ENCODE results near the gene PPP6R3.
A peak's percentile ranks its signal among the peaks of the same experiment; 100 is the strongest.
"Not testable (repeated sequence)": the region's sequence is repeated elsewhere in the genome, so short reads cannot be mapped to it uniquely, and the experiment has no call there.

PPP6R3 gene

DNA sequence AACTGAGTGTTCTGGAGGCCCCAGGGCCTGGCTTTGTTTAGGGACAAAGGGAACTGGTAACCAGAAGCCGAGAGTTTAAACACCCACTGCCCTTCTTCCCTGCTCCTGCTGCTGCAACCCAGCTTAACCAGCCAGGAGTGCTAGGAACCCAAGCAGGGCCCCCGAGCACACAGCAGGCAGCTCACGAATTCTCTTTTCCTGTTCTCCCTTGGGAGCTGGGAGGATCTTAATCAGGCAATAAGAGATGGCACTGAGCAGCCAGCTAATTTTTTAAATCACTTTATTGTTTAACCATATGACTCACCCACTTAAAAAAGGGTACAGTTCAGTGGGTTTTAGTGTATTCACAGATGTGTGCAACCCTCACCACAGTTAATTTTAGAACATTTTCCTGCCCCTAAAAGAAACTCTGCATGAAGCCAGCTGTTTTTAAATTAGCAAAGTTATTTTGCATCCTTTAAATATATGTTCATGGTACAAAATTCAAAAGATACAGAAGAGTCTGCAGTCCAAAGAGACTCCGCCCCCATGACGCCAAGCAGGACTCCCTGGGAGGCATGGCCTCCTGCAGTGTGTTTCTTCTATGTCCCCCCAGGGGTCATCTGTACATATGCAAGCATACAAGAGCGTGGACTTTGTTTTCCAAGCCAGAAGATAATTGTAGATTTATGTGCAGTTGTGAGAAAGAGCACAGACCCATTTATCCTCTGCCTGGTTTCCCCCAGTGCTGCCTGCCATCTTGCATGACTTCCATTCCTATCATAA is 18.9 kb upstream of the PPP6R3 start:
- Mint-ChIP-seq H3K9me3 (no peaks in the 10 kb centered on the region), H3K4me3 (no peak overlapping the region), H3K27ac (peak overlapping the region; percentile 17), H3K36me3 (peaks cover 17% of the 10 kb centered on the region), H3K27me3 (no peaks in the 10 kb centered on the region), H3K4me1 (peaks cover 21% of the 10 kb centered on the region)
- ATAC-seq, result no peak

DNA sequence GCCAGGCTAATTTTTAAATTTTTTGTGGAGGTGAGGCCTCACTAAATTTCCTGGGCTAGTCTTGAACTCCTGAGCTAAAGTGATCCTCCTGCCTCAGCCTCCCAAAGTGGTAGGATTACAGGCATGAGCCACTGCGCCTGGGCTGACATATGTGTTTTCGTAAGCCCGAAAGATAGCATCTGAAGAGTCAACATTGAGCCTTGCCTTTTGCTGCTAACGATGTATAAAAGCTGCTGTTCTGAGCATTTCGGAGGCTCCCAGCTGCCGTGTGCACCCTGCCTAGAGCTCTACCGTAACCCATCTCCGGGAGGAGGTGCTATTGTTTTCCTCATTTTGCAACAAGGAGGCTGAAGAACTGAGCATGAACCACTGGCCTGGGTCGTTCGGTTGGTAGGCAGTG is 18.1 kb upstream of the PPP6R3 start:
- Mint-ChIP-seq H3K4me1 (peaks cover 25% of the 10 kb centered on the region), H3K4me3 (no peak overlapping the region), H3K36me3 (peaks cover 19% of the 10 kb centered on the region), H3K27ac (peak overlapping the region; percentile 17), H3K27me3 (no peaks in the 10 kb centered on the region), H3K9me3 (no peaks in the 10 kb centered on the region)
- no peak for ATAC-seq

DNA sequence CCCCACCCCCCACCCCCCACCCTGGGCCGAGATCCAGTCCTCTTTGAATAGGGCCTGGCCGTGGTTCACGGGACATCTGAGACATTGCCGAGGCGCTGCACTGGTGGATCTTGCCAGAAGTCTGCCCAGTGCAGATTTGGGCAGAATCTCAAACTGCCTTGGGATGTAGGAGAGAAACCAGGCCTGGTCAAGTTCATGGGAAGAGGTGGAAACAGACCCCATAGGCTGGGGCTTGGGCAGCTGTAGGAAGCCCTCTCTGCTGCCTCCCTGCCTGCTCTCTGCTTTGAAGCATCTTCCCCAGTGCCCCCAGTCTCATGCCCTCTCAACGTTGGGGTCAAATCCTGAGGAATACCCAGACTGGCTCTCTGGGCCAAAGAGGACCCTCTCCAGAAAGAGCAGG is 16.0 kb upstream of the PPP6R3 start:
- H3K27me3 Mint-ChIP-seq, result no peaks in the 10 kb centered on the region
- H3K4me1 Mint-ChIP-seq, result peaks cover 29% of the 10 kb centered on the region
- peaks cover 19% of the 10 kb centered on the region for H3K36me3 Mint-ChIP-seq
- no peaks in the 10 kb centered on the region for H3K9me3 Mint-ChIP-seq
- no peak overlapping the region for H3K27ac Mint-ChIP-seq
- H3K4me3 Mint-ChIP-seq, result no peak overlapping the region
- no peak for ATAC-seq

DNA sequence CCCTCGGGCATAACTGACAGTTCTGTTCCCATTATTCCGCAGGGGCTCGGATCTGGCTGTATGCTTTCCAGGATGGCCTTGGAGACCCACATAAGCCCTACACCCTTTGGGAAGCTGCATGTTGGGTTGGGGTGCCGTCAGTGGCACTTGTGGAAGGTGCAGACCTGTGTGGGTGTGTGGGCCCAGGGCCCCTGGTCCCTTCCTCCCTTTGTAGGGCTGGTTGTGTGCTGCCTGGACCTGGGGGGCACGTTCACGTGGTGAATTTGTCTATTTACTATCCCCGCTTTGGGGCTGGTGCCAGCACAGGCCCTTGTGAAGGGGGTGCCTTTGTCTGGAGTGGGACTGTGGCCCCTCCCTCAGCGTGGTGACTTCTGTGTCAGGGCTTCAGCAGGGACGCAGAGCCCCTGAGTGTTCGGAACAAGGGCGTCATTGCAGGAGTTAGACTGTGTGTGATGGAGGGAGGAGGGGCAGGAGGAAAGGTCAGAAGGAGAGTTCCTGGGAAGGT is 15.0 kb upstream of the PPP6R3 start:
- no peak overlapping the region for H3K4me3 Mint-ChIP-seq
- H3K27ac Mint-ChIP-seq, result no peak overlapping the region
- ATAC-seq, result no peak
- H3K4me1 Mint-ChIP-seq, result peaks cover 26% of the 10 kb centered on the region
- peaks cover 16% of the 10 kb centered on the region for H3K36me3 Mint-ChIP-seq
- H3K9me3 Mint-ChIP-seq, result no peaks in the 10 kb centered on the region
- no peaks in the 10 kb centered on the region for H3K27me3 Mint-ChIP-seq

DNA sequence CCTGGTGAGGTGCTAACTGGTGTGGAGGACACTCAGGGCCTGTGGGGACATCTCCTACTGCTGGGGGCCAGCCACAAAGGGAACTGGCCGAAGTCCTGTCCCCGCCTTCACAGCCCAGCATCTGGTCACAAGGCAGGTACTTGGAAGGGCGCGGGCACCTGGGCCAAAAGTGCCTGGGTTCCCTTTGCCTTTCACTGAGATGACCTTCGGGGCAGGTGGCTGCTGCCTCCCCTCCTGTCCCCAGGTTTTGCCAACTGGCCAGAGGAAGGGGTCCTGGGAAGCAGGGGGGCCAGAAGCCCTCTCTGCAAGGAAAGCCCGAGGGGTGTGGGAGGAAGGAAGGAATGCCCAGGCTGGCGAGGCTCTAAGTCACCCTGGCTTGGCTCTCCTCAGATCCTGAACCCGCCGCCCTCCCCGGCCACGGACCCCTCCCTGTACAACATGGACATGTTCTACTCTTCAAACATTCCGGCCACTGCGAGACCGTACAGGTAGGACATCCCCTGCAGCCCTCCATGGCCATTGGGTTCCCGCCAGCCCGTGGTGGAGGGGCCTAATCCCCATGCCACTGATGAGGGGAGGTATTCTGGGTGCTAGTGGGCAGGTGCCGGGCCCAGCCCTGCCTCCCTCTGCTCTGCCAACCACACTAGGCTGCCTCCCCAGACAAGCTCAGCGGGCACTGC is 14.4 kb upstream of the PPP6R3 start:
- Mint-ChIP-seq H3K9me3 (no peaks in the 10 kb centered on the region), H3K4me3 (no peak overlapping the region), H3K4me1 (peaks cover 20% of the 10 kb centered on the region), H3K27me3 (no peaks in the 10 kb centered on the region), H3K27ac (peak overlapping the region; percentile 52), H3K36me3 (peaks cover 12% of the 10 kb centered on the region)
- no peak for ATAC-seq

DNA sequence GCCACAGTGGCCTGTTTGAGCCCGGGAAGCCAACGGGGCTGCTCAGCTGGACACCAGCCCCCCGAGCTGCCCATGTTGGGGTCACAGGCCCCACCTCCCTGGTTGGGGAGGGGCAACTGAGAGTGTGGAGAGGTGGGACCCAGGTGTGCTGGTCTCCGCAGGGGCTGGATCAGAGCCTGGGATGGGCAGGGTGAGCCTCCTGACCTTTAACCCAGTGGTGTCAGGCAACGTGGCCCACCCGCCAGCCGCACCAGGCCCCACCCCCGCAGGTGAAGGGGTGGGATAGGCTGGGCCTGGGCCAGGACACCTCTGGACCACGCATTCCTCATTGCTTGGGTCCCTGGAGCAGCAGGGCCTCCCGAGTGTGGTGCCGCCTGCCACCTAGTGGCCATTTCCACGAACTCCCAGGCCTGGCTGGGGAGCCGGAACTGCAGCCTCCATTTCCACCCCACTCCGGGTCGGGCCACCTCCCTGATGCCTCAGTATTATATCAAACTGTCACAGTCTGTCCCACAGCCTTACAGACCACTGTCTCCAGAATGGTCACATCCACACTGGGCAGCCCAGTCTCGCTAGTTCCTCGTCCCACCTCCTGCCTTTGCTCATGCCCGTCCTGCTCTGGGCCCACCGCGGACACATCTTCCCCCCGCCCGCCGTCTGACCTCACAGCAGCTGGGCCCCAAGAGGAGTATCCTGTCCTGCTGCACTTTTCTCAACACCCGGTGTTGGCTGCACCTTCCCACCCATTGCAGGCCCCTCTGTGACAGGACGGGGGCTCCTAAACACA is 13.3 kb upstream of the PPP6R3 start:
- peaks cover 9% of the 10 kb centered on the region for H3K4me1 Mint-ChIP-seq
- no peaks in the 10 kb centered on the region for H3K27me3 Mint-ChIP-seq
- ATAC-seq, result peak; percentile 91
- peak overlapping the region; percentile 52 for H3K27ac Mint-ChIP-seq
- peaks cover 12% of the 10 kb centered on the region for H3K36me3 Mint-ChIP-seq
- no peak overlapping the region for H3K4me3 Mint-ChIP-seq
- H3K9me3 Mint-ChIP-seq, result no peaks in the 10 kb centered on the region

DNA sequence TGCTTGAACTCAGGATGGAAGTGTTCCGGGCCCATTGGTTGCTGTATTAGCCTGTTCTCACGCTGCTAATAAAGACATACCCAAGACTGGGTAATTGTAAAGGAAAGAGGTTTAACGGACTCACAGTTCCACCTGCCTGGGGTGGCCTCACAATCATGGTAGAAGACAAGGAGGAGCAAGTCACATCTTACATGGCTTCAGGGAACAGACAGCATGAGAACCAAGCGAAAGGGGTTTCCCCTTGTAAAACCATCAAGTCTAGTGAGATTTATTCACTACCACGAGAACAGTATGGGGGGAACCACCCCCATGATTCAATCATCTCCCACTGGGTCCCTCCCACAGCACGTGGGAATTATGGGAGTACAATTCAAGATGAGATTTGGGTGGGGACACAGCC is 12.6 kb upstream of the PPP6R3 start:
- H3K4me3 Mint-ChIP-seq, H3K27me3 Mint-ChIP-seq, H3K4me1 Mint-ChIP-seq, H3K9me3 Mint-ChIP-seq, ATAC-seq: not testable (repeated sequence)
- Mint-ChIP-seq H3K36me3 (peaks cover 12% of the 10 kb centered on the region), H3K27ac (peak overlapping the region; percentile 52)

DNA sequence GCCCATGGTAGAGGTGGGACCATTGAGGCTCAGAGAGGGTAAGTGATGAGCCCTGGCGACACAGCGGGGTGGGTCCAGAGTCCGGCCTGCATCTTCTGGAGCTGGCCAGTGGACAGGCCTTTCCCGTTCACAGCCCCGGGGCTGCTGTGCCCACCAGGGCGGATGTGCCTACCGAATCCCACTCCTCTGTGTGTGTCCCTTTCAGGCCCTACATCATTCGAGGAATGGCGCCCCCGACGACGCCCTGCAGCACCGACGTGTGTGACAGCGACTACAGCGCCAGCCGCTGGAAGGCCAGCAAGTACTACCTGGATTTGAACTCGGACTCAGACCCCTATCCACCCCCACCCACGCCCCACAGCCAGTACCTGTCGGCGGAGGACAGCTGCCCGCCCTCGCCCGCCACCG is 11.9 kb upstream of the PPP6R3 start:
- Mint-ChIP-seq H3K36me3 (peaks cover 12% of the 10 kb centered on the region), H3K9me3 (no peaks in the 10 kb centered on the region)
- ATAC-seq, result no peak

DNA sequence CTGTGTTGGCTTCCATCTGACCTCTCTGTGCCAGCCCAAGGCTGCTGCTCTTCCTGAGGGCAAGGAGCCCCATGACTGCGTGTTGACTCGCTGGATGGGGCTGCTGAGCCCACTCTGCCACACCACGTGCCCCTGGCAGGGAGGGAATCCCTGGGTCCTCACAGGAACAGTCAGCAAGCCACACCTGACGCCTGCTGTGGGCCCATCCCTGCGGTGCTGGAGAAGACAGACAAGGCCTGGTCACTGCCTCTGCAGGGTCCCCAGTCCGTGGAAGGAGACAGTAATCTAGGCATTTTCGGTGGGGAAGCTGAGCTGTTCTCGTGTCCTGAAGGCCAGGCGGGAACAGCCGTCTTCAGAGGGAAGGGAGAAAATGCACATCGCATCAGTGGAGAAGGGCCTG is 10.6 kb upstream of the PPP6R3 start:
- no peak overlapping the region for H3K4me3 Mint-ChIP-seq
- no peaks in the 10 kb centered on the region for H3K9me3 Mint-ChIP-seq
- H3K36me3 Mint-ChIP-seq, result peaks cover 12% of the 10 kb centered on the region
- H3K4me1 Mint-ChIP-seq, result peaks cover 8% of the 10 kb centered on the region
- ATAC-seq, result no peak
- H3K27me3 Mint-ChIP-seq, result no peaks in the 10 kb centered on the region
- H3K27ac Mint-ChIP-seq, result no peak overlapping the region

More for the DNA sequence above, 11.9 kb upstream of the PPP6R3 start:
- no peak overlapping the region for H3K4me3 Mint-ChIP-seq
- H3K27me3 Mint-ChIP-seq, result no peaks in the 10 kb centered on the region
- no peak overlapping the region for H3K27ac Mint-ChIP-seq
- H3K4me1 Mint-ChIP-seq, result peaks cover 8% of the 10 kb centered on the region

DNA sequence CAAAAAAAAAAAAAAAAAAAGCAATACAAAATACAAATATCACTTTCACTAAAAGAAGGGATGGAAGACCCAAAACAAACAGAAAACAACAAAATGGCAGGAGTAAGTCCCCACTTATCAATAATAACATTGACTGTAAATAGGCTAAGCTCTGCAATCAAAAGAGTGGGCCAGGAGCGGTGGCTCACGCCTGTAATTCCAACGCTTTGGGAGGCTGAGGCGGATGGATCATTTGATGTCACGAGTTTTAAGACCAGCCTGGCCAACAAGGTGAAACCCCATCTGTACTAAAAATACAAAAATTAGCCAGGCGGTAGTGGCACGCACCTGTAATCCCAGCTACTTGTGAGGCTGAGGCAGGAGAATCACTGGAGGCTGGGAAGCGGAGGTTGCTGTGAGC is 9.8 kb upstream of the PPP6R3 start:
- H3K27ac Mint-ChIP-seq, result no peak overlapping the region
- ATAC-seq, result no peak

DNA sequence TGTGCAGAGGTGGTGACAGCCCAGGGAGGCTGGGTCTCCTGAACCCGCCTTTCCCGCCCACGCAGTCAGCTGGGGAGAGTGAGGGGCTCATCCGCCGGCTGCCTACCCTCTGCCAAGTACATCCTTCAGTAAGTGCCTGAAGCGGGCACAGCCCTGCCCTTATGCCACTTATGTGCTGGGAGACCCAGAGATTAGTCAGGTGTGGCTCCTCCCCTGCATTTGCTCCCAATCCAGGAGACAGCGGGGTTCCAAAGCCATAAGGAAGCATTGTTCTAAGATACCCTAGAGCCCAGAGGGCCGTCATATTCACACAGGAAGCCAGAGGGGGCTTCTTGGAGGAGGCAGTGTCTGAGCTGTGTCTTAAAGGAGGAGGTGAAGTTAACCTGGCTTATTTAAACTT is 5.8 kb upstream of the PPP6R3 start:
- H3K27ac Mint-ChIP-seq, result no peak overlapping the region
- no peak for ATAC-seq
- H3K36me3 Mint-ChIP-seq, result no peaks in the 10 kb centered on the region
- no peaks in the 10 kb centered on the region for H3K9me3 Mint-ChIP-seq
- no peaks in the 10 kb centered on the region for H3K27me3 Mint-ChIP-seq
- H3K4me3 Mint-ChIP-seq, result no peak overlapping the region
- peaks cover 2% of the 10 kb centered on the region for H3K4me1 Mint-ChIP-seq

More for the DNA sequence above, 9.8 kb upstream of the PPP6R3 start:
- Mint-ChIP-seq H3K27me3 (no peaks in the 10 kb centered on the region), H3K9me3 (no peaks in the 10 kb centered on the region), H3K36me3 (peaks cover 12% of the 10 kb centered on the region), H3K4me1 (peaks cover 8% of the 10 kb centered on the region), H3K4me3 (no peak overlapping the region)

DNA sequence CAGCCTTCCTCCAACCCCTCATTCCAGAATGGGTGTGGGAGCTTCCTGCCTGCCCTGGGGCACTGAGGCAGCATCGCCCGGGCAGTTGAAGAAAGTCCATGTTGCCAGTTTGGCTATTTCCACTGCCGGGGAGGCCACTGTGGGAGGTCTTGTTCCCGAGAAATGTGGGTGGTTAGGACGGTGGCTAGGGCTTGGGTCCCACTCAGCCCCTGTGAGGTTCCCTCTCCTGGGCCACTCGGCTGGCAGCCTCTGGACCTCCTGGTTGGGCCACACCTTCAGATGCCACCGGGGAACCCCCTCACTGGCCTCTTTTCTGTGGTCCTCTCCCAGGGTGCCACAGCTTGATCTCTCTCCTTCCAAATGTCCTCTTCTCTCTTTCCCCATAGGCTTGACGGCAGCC is 5.1 kb upstream of the PPP6R3 start:
- no peak overlapping the region for H3K27ac Mint-ChIP-seq
- no peak overlapping the region for H3K4me3 Mint-ChIP-seq
- peaks cover 5% of the 10 kb centered on the region for H3K4me1 Mint-ChIP-seq
- no peaks in the 10 kb centered on the region for H3K9me3 Mint-ChIP-seq
- no peaks in the 10 kb centered on the region for H3K36me3 Mint-ChIP-seq
- no peaks in the 10 kb centered on the region for H3K27me3 Mint-ChIP-seq
- no peak for ATAC-seq

DNA sequence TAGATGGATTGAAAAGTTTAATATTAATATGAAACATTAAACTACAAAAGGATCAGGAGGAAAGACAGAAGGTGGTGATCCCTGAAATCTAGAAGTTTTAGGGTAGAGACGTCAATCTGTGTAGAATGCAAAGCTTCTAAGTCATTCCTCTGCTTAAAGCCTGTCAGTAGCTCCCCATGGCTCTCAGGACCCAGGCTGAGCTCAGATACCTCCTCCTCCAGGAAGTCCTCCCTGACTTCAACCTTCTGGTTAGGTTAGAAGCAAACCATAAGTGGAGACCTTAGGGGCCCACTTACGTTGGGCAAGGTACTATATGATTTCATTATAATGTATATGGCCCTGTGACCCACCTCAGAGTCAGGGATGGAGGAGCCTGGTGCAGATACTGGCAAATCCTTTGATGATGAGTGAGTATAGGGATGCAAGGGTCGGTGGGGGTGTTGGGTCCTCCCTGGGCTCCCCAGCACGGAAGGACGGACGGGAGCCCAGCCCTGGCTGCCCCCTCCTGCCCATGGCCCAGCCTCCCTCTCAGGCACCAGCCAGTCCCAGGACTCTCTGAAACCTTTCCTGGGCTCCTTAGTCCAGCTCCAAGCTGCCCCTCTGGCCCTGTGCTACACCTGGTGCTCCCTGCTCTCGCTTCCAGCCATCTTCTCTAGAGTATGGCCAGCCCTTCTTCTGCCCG is 3.2 kb upstream of the PPP6R3 start:
- H3K4me1 Mint-ChIP-seq, result peaks cover 11% of the 10 kb centered on the region
- no peaks in the 10 kb centered on the region for H3K36me3 Mint-ChIP-seq
- H3K9me3 Mint-ChIP-seq, result no peaks in the 10 kb centered on the region
- H3K4me3 Mint-ChIP-seq, result no peak overlapping the region
- H3K27me3 Mint-ChIP-seq, result no peaks in the 10 kb centered on the region
- ATAC-seq, result no peak
- no peak overlapping the region for H3K27ac Mint-ChIP-seq

DNA sequence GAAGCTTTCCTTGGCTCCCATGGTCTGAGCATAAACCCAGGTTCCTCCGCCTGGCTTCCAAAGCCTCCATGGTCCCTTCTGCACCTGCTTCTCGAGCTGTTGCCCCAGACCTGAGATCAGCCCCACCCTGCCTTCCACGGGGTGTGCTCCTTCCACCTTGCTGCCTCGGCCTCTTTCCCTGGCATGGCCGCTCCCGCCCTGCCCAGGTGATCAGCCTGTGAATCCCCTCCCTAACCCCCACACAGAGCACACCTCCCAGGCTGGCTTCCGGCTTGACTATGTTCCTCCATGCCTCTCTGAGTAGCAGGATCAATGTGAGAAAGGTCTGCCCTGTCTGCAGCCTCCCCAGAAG is 2.7 kb upstream of the PPP6R3 start:
- no peak overlapping the region for H3K27ac Mint-ChIP-seq

DNA sequence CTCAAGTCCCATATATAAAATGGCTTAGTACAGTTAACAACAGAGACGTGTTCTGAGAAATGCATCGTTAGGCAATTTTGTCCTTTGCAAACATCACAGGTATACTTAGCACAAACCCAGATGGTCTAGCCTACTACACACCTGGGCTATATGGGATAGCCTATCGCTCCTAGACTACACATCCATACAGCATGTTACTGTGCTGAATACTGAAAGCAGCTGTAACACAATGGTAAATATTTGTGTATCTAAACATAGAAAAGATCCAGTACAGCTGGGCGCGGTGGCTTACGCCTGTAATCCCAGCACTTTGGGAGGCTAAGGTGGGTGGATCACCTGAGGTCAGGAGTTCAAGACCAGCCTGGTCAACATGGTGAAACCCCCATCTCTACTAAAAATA is 2.2 kb upstream of the PPP6R3 start:
- H3K36me3 Mint-ChIP-seq, ATAC-seq, H3K27ac Mint-ChIP-seq, H3K9me3 Mint-ChIP-seq, H3K27me3 Mint-ChIP-seq: not testable (repeated sequence)
- H3K4me3 Mint-ChIP-seq, result peak overlapping the region; percentile 13
- H3K4me1 Mint-ChIP-seq, result peaks cover 21% of the 10 kb centered on the region

More for the DNA sequence above, 2.7 kb upstream of the PPP6R3 start:
- ATAC-seq, result no peak
- H3K27me3 Mint-ChIP-seq, result no peaks in the 10 kb centered on the region
- no peaks in the 10 kb centered on the region for H3K9me3 Mint-ChIP-seq
- H3K4me1 Mint-ChIP-seq, result peaks cover 16% of the 10 kb centered on the region
- H3K36me3 Mint-ChIP-seq, result peaks cover 5% of the 10 kb centered on the region
- no peak overlapping the region for H3K4me3 Mint-ChIP-seq
